Ovary (tissue), 9 donors: ENCODE data around the gene SPIB. TPM values are rescaled to one million over a fixed set of nuclear protein-coding genes. Genes with fewer than 3 reads are reported as not detected.

Experiments
- DNase-seq, 5 donors: peaks; one replicate each; pipeline ENCODE4 v3.0.0-alpha.2; 2019 to 2020
- H3K27ac ChIP-seq, 2 donors: fragments of 200-600 bp; one replicate each; pipeline versions ENCODE4 v1.5.1 to v1.8.0; 2019 to 2022
- H3K27me3 ChIP-seq: fragments of 200-600 bp; one replicate; pipeline ENCODE4 v1.8.0; 2022
- H3K36me3 ChIP-seq: fragments of 200-600 bp; sonication (generic); one replicate; pipeline ENCODE4 v1.5.1; 2019
- H3K4me1 ChIP-seq: one replicate; pipeline ENCODE4 v1.8.1; 2013; ENCODE audit warnings: mild to moderate bottlenecking, moderate library complexity; ENCODE audit not compliant: insufficient read depth
- H3K4me3 ChIP-seq: fragments of 200-600 bp; sonication (generic); one replicate; pipeline ENCODE4 v1.5.1; 2017
- H3K9me3 ChIP-seq, 2 donors: fragments of 200-600 bp in 1 of 2; sonication (generic) in 1 of 2; one replicate each; pipeline versions ENCODE4 v1.5.1 to v1.8.1; 2013 to 2019; ENCODE audit warnings: mild to moderate bottlenecking in 1 of 2, moderate library complexity in 1 of 2
- EP300 ChIP-seq: sonication (generic); formaldehyde crosslinking; IDR thresholded peaks from one replicate; pipeline ENCODE4 v1.6.1; 2017; ENCODE audit warnings: antibody characterized with exemption
- POLR2A ChIP-seq: fragments of 450-650 bp; IDR thresholded peaks from one replicate; pipeline ENCODE4 v1.6.1; 2017; ENCODE audit warnings: antibody characterized with exemption, mild to moderate bottlenecking, moderate library complexity
- WGBS, 3 donors: extraction: QIAGEN DNeasy Blood & Tissue Kit in 1 of 3; methylation state at CpG; one replicate each; pipeline versions ENCODE4 v1.1.5 to v1.1.7; 2013 to 2017; 5-methylcytosine and 5-hydroxymethylcytosine counted together
- intact Hi-C, 4 donors: fragments of 100-400 bp; cut with DNase I; formaldehyde crosslinking; loops; one replicate each; pipeline versions ENCODE4 v1.11.0 to v1.15.1; 2022 to 2023
- polyA plus RNA-seq, 2 donors: library from polyadenylated mRNA; stranded (reverse); fragments of 200-250 nt in 1 of 2; fragments of 350-450 nt in 1 of 2; fragmentation: Illumina TruSeq in 1 of 2; extraction: RNeasy Lipid Tissue Mini Kit (QIAGEN cat#74804) in 1 of 2; gene quantifications; one replicate each; pipeline ENCODE4 v1.2.3, GENCODE V29; 2013 to 2014
- total RNA-seq, 7 donors: library from RNA; depleted of rRNA in 2 of 7; stranded (reverse); fragments of >200 nt in 2 of 7; fragmentation: NEBNext Ultra II Directional in 3 of 7; extraction: Animal tissue kit (Norgen Biotek cat#: 25700) in 3 of 7; gene quantifications; one replicate each; pipeline versions ENCODE4 v1.1.0 to v1.2.4, GENCODE V29; 2016 to 2023
- TF ChIP-seq, protein P1 (sequence below), 3 donors: fragments of 450-650 bp in 2 of 3; fragments of 200-600 bp in 1 of 3; IDR thresholded peaks; one replicate each; pipeline versions ENCODE4 v1.5.1 to v1.8.0; 2016 to 2022; ENCODE audit warnings: antibody characterized with exemption in 3 of 3, mild to moderate bottlenecking in 1 of 3
- donor health status: DM: no; HTN: no; CAD: no; lungs with moderate emphysema.
- donor health status: DM: no; HTN: no; CAD: no.
- donor health status: Bipolar disorder and iron deficiency.
- donor health status: DM: yes; HTN: yes; CAD: no.
- donor health status: DM: no; HTN: no; CAD: no.
- donor health status: DM: yes; HTN: yes; CAD: no.

SPIB gene
- total and polyA plus RNA-seq, 9 donors = 0.12 to 0.46 (median 0.25) TPM; not detected in 5

DNA sequence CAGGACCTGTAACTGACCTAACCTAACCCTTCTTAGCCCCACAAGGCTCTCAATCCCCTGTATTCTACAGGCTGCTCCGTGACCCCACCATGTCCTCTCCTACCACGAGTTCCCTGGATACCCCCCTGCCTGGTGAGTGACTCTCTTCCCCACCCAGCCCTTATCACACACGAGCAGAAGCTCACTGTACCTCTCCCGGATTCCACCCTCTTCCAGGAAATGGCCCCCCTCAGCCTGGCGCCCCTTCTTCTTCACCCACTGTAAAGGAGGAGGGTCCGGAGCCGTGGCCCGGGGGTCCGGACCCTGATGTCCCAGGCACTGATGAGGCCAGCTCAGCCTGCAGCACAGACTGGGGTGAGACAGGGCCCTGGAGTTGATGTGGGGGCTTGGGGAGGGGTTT lies 41.2 kb upstream of the SPIB start:
- 70 to 74% (median 71%) methylated on average over 9 of the region's 9 CpGs for WGBS, 3 donors
- DNase-seq = peak in 1 of 5 donors; percentile 39
- H3K4me3 ChIP-seq = no peak overlapping the region
- no peaks in the 10 kb centered on the region for H3K9me3 ChIP-seq
- H3K27me3 ChIP-seq = no peaks in the 10 kb centered on the region
- no peak overlapping the region for H3K27ac ChIP-seq
- intact Hi-C loops = loop anchor here in 1 of 4 donors (5.0 kb wide), 1 partner anchor 100 kb away; the partner anchor contains the start of genes EMC10 and GARIN5A
- no peaks in the 10 kb centered on the region for H3K36me3 ChIP-seq
- no peaks in the 10 kb centered on the region for H3K4me1 ChIP-seq
- TF ChIP-seq, protein P1, sequence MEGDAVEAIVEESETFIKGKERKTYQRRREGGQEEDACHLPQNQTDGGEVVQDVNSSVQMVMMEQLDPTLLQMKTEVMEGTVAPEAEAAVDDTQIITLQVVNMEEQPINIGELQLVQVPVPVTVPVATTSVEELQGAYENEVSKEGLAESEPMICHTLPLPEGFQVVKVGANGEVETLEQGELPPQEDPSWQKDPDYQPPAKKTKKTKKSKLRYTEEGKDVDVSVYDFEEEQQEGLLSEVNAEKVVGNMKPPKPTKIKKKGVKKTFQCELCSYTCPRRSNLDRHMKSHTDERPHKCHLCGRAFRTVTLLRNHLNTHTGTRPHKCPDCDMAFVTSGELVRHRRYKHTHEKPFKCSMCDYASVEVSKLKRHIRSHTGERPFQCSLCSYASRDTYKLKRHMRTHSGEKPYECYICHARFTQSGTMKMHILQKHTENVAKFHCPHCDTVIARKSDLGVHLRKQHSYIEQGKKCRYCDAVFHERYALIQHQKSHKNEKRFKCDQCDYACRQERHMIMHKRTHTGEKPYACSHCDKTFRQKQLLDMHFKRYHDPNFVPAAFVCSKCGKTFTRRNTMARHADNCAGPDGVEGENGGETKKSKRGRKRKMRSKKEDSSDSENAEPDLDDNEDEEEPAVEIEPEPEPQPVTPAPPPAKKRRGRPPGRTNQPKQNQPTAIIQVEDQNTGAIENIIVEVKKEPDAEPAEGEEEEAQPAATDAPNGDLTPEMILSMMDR (IDR thresholded peaks at IDR 0.05) = no peak
- no peak for TF ChIP-seq EP300
- no peak for TF ChIP-seq POLR2A

DNA sequence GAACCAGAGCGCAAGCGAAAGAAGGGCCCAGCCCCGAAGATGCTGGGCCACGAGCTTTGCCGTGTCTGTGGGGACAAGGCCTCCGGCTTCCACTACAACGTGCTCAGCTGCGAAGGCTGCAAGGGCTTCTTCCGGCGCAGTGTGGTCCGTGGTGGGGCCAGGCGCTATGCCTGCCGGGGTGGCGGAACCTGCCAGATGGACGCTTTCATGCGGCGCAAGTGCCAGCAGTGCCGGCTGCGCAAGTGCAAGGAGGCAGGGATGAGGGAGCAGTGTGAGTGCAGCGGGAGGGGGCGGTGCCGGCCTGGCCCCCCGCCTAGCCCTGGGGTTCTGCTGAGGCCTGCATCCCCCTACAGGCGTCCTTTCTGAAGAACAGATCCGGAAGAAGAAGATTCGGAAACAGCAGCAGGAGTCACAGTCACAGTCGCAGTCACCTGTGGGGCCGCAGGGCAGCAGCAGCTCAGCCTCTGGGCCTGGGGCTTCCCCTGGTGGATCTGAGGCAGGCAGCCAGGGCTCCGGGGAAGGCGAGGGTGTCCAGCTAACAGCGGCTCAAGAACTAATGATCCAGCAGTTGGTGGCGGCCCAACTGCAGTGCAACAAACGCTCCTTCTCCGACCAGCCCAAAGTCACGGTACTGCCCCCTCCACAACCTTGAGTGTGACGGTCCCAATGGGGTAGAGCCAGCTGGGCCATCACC lies 40.4 kb upstream of the SPIB start:
- Histone ChIP-seq H3K4me3 (no peak overlapping the region), H3K27ac (no peak overlapping the region), H3K36me3 (no peaks in the 10 kb centered on the region), H3K4me1 (no peaks in the 10 kb centered on the region), H3K27me3 (no peaks in the 10 kb centered on the region), H3K9me3 (no peaks in the 10 kb centered on the region)
- 91 to 92% (median 91%) methylated on average over 36 of the region's 36 CpGs for WGBS, 3 donors
- TF ChIP-seq POLR2A = no peak
- TF ChIP-seq, protein P1 (IDR thresholded peaks at IDR 0.05) = no peak
- no peak for TF ChIP-seq EP300
- intact Hi-C loops = loop anchor here in 1 of 4 donors (5.0 kb wide), 1 partner anchor 99 kb away; the partner anchor contains the start of genes EMC10 and GARIN5A
- DNase-seq = peak in 2 of 5 donors; percentile 38 to 46

DNA sequence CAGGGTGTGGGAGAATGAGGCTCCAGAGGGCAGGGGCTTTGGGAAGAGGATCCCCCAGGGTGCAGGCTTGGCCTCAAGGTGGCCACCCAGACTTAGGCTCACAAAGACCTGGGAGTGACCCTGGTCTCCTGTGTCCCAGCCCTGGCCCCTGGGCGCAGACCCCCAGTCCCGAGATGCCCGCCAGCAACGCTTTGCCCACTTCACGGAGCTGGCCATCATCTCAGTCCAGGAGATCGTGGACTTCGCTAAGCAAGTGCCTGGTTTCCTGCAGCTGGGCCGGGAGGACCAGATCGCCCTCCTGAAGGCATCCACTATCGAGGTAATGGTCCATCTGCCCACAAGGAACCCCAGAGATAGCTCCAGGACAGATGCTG lies 39.9 kb upstream of the SPIB start:
- no peaks in the 10 kb centered on the region for H3K36me3 ChIP-seq
- intact Hi-C loops = loop anchor here in 1 of 4 donors (5.0 kb wide), 1 partner anchor 98 kb away; the partner anchor contains the start of genes EMC10 and GARIN5A
- H3K4me1 ChIP-seq = no peaks in the 10 kb centered on the region
- no peaks in the 10 kb centered on the region for H3K9me3 ChIP-seq
- TF ChIP-seq, protein P1 (IDR thresholded peaks at IDR 0.05) = no peak
- TF ChIP-seq POLR2A (no peak), EP300 (no peak)
- no peaks in the 10 kb centered on the region for H3K27me3 ChIP-seq
- H3K4me3 ChIP-seq = no peak overlapping the region
- no peak overlapping the region for H3K27ac ChIP-seq
- DNase-seq = no peak
- WGBS, 3 donors = 90 to 92% (median 92%) methylated on average over 9 to 10 of the region's 10 CpGs

DNA sequence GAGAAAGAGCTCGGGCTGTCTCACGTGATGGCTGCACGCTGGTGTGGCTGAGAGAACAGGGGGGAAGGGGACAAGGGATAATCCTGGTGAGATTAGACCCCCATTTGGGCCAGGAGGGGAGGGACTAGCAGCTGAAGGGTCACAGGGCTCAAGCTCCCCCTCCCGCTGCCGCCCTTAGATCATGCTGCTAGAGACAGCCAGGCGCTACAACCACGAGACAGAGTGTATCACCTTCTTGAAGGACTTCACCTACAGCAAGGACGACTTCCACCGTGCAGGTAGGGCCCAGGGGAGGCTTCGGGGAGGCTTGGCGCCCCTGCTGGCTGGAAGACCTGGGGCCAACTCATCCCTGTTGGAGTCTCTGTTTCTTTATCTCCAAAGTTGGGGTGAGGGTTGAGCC lies 39.1 kb upstream of the SPIB start:
- no peaks in the 10 kb centered on the region for H3K36me3 ChIP-seq

More for the DNA sequence above, 39.1 kb upstream of the SPIB start:
- no peak overlapping the region for H3K4me3 ChIP-seq
- no peaks in the 10 kb centered on the region for H3K4me1 ChIP-seq
- intact Hi-C loops = loop anchor here in 2 of 4 donors (5.0 to 10.0 kb wide), 2 partner anchors 98 to 425 kb away; partner anchors contain the start of genes EMC10 (in 1 of the 2) and GARIN5A (in 1 of the 2)
- no peaks in the 10 kb centered on the region for H3K27me3 ChIP-seq
- TF ChIP-seq, protein P1 (IDR thresholded peaks at IDR 0.05) = no peak
- TF ChIP-seq POLR2A (no peak), EP300 (no peak)
- H3K27ac ChIP-seq = no peak overlapping the region
- 88 to 94% (median 92%) methylated on average over 11 of the region's 11 CpGs for WGBS, 3 donors
- DNase-seq = no peak
- no peaks in the 10 kb centered on the region for H3K9me3 ChIP-seq
